Medulla oblongata (tissue), 1 donor: ENCODE measurements around the gene RFC5.
"Not testable (repeated sequence)": the region's sequence is repeated elsewhere in the genome, so short reads cannot be mapped to it uniquely, and the experiment has no call there.

Source experiments
- DNase-seq: peaks from one replicate; pipeline ENCODE4 v3.0.0-alpha.2; 2015; ENCODE audit errors: extremely low spot score

RFC5 gene

DNA sequence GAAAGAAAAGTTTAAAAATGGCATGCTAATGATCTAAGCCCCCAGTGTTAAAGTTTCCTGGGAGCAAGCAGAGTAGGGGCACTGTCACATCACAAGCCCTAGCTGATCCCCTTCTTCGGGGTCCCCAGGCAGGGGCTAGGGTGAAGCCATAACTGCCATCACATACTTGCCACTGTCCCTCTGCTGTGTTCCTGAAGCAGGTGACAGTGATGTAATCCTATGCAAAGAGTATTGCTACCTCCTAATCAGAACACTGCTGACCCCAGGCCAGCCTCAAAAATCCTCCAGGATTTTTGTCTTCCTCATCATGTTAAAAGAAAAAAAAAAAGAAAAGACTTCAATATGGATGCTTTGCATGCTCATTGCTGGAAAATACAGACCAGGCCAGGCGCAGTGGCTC is 1.2 kb upstream of the RFC5 start:
- no peak for DNase-seq

DNA sequence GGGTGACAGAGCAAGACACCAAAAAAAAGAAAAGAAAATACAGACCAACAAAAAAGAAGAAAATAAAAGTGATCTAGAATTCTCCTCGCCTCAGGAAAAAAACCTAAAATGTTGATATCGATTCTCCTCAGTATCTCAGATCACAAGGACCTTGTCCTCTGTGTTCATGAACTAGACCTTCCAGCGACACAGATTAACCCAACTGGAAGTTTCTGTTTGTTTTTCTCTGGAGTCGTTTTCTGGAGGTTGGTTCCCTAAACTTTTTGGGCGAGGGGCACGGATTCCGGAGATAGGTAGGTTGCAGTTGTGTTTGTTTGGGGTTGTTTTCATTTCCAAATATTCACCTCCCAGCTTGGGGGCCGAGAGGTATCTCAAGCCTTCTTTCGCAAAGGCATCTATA is 559 bp upstream of the RFC5 start:
- DNase-seq = no peak

GRCh38 chr12:118017926-118018325 is 1.4 kb downstream of the RFC5 start:
- no peak for DNase-seq

GRCh38 chr12:118020036-118020435 is 3.5 kb downstream of the RFC5 start:
- no peak for DNase-seq

DNA sequence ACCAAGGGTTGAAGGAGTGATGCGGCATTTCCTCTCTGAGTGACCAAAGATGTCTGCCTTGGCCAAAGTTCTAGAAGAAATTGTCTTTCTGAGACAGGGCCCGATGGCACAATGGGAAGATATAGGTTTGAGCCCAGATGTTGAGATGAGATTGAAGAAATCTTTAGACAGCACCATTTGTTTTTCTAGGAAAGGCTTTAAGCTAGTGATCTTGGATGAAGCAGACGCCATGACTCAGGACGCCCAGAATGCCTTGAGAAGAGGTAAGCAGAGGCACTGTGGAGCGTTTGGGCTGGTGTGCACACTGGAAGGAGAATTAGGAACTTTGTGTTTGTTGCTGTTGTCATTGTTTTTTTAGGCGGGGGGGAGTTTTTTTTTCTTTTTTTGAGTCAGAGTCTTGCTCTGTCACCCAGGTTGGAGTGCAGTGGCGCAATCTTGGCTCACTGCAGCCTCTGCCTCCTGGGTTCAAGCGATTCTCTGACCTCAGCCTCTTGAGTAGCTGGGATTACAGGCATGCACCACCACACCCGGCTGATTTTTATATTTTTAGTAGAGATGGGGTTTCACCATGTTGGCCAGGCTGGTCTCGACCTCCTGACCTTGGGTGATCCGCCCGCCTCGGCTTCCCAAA is 5.7 kb downstream of the RFC5 start:
- DNase-seq = not testable (repeated sequence)

GRCh38 chr12:118022728-118023109 is 6.2 kb downstream of the RFC5 start:
- DNase-seq = no peak

DNA sequence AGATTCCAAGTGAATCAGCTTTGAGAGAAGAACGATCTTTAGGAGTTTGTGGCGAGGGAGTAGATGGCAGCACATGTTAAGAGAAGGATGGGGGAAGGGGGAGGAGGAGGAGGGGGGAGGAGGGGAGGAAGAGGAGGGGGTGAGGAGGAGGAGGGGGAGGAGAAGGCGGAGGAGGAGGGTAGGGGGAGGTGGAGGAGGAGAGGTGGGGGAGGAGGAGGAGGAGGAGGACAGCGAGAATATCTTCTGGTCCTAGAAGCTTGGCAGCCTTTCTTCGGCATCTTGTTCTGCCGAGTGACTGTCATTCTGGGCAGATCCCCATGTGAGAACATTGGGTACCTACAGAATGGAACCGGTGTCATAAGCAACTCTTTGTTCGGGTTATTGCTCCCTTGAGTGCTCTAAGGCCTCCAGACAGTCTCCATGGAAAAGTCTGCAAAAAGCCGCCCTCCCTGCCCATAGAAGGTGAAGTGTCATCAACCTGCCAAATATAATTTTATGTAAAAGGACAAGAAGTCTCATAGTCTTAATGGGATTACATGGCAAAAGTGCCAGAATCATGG is 6.9 kb downstream of the RFC5 start:
- DNase-seq = peak; percentile 71

DNA sequence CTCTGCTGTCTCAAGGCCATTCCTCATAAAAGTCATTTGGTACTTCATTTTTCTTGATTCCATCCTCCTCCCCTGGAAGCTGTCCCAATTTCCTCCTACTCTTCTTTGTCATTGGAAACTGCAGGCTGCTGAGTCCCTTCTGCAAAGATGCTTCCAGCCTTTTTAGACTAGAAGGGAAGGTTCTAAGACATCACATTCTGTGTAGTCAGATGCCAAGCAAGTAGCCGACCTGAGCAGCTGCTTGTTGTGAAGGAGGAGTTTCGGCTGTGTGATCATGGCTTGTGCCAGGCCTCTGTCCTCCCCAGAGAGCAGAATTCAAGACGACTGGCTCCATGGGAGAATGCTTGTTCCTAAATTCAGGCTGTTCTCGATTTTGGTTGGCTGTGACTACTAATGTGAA is 8.7 kb downstream of the RFC5 start:
- peak; percentile 43 for DNase-seq

DNA sequence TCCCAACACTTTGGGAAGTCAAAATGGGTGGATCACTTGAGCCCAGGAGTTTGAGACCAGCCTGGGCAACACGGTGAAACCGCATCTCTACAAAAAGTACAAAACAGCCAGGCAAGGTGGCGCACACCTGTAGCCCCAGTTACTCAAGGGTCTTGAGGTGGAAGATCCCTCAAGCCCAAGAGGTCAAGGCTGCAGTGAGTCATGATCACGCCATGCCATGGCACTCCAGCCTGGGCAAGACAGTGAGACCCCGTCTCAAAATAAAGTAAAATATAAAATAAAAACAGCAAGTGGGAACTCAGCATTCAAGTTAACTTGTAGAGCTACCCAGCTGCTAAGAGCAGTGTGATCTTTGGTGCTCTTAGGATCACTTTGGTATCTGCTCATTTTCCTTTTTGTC is 12.7 kb downstream of the RFC5 start:
- no peak for DNase-seq

DNA sequence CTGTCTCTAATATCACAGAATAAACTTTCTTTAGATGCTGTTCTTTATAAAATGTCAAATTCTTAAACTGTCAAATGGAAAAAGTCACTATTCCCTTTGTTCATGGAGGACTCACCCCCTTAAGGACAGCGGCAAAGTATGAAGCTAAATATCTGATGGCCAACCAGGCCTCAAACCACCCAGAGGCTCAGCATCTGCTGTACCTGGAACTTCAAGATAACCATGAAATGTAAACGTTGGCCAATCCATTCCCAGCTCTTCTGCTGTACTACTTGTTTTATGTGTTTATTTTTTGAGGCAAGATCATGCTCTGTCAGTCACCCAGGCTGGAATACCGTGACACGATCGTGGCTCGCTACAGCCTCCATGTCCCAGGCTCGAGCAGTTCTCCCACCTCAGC is 15.7 kb downstream of the RFC5 start:
- no peak for DNase-seq

DNA sequence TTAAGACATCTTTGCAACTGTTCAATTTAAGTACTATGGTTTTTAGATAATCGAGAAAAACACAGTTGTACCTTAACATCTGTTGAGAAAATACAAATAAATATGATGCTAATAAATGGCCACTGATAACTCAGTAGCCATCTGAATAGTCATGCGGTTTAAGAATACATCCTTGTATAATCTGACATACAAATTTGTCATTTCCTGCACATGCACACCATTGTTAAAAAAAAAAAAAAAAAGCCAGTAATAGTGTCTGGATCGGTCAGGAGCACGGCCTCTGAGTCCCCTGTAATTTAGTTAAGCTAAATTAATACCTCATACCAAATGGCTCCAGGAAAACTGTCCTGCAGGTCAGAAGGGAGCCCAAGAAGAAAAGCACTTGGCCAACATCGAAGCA is 16.8 kb downstream of the RFC5 start:
- no peak for DNase-seq

GRCh38 chr12:118033902-118034301 is 17.4 kb downstream of the RFC5 start:
- DNase-seq = no peak

DNA sequence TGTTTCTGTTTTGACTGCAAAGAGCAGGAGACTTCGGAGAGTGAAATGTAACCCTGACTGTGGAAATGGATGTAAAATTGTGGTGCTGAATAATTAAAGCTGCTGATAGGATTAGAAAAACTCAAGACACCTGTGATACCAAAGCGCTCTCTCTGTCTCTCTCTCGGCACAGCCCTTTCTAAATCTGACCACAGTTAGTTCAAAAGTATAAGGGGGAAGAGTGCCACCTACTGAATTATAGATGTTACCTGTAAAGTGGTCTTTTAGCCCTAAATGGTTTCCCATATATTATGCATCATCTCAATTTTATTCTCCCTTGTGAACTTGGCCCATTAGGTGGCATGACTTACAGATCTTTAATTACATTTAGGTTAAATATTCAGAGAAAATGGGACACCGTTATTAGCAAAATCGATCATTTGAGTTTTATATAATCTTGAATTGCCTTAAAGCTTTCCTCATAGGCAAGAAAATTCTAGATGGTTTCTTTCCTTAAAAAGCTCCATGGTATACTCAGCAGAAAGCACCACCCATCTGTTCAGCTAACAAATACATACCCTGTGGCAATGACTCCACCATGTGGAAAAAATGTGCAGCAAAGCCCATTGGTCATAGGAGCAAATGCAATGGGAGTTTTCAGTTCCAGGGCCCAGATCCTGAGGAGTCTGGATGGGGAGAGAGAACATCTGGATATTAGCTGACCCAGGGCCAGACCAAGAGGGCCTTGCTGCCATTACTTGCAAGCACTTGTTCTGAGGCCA is 18.1 kb downstream of the RFC5 start:
- DNase-seq = peak; percentile 42

DNA sequence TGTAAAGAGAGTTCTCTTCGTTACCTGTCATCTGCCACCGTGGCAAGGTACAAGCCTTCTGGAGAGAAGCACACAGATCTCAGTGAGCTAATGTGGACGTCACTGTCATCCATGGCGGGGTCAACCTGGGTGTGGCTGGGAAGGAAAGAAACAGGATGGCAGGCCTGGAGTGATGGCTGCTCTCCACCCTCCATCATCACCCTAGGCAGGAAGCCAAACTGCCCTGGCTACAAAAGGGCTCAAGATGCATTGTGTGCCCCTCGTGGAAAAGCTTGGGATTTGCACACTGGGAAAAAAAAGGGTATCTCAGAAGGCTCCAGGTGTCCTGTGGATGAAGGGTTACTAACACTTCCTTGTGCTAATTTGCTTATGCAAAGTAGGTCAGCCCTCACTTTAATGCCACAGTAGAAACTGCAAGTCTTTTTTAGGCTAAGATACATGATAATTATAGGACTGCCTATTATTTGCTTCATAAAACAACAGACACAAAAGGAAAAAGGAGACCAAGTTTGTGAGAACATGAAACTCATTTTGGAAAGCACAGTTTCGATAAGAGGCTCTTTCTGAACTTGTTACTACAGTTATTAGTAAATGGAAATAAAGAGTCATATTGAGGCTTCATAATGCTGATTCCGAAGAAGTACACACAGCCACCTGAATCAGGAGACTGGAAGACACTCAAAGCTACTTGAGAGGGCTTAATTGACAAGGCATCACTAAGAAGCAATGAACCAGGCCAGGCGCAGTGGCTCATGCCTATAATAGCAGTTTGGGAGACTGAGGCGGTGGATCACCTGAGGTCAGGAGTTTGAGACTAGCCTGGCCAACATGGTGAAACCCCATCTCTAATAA is 18.9 kb downstream of the RFC5 start:
- peak; percentile 53 for DNase-seq

GRCh38 chr12:118036672-118037411 is 20.3 kb downstream of the RFC5 start:
- no peak for DNase-seq

GRCh38 chr12:118038137-118038536 is 21.6 kb downstream of the RFC5 start:
- no peak for DNase-seq

- no peak for DNase-seq
These were observed 25.6 kb downstream of the RFC5 start for GRCh38 chr12:118042091-118042490.

DNA sequence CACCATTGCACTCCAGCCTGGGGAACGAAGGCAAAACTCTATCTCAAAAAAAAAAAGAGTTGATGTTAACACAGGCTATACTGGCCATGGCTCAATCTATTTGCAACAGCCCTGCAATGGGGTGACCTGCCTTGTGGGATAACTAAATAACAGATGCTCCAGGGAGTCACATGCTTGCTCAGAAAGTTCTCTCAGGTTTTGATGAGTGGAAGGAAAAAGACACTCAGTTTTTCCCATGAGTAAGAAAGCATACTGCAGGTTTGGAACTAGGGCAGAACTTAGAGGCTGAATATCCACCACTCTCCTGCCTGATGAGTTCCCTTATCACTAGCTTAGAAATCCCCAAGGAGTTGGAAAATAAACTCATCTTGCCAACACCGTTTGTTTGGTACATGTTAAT is 27.6 kb downstream of the RFC5 start:
- DNase-seq = no peak

DNA sequence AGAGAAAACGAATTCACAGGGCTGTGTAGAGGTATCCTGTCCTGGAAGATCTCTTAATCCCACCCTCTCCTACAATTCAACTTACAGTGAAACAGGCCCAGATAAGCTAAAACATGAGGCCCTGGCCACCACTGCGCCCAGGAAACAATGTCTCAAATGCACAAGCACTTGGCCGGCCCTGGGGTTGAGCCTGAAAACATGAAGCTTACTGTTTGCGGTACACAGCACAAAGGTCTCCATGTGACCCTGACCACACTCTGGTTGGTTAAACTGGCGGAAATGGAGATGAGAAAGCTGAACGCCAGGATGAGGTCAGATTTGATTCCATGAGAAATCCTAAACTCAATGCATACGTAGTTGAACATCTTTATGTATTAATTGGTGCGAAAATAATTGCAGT is 28.1 kb downstream of the RFC5 start:
- no peak for DNase-seq

DNA sequence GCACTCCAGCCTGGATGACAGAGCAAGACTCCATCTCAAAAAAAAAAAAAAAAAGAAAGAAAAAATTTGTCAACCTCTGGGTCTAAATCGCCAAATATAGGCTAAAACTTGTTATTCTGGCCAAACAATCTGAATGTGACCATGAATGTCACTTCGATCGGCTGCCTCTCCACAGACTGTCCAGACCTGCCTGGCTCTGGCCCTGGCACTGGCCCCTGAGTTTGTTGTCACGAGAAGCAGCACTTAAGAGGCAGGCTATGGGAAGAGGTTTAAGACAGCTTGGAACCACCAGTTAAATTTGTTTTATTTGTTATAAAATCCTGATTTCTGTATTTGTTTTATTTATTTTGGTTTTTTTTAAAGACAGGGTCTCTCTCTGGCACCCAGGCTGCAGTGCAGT is 29.9 kb downstream of the RFC5 start:
- no peak for DNase-seq

DNA sequence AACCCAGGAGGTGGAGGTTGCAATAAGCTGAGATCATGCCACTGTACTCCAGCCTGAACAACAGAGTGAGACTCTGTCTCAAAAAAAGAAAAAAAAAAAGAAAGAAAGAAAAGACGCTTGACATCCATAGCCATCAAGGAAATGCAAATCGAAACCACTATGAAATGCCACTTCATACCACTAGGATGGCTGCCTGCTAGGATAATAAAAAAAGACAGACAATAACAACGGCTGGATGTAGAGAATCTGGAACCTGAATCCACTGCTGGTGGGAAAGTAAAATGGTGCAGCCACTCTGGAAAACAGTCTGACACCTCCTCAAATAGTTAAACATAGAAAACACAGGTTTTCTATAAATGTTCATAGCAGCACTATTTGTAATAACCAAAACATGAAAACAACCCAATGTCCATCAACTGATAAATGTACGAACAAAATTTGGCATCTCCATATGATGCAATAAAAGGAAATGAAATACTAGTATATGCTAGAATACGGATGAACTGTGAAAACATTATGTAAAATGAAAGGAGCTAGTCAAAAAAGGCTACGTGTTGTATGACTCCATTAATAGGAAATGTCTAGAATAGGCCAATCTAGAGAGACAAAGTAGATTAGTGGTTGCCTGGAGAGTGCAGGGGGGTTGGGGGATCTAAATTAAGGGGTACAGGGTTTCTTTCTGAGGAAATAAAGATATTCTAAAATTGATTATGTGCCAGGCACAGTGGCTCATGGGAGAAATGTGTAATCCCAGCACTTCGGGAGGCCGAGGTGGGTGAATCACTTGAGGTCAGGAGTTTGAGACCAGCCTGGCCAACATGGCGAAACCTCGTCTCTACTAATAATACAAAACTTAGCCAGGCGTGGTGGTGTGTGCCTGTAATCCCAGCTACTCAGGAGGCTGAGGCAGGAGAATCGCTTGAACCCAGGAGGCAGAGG is 34.7 kb downstream of the RFC5 start:
- no peak for DNase-seq
